Colonic mucosa (tissue), 4 donors: ENCODE measurements around the gene EDARADD. TPM values are rescaled to one million over a fixed set of nuclear protein-coding genes. Genes with fewer than 3 reads are reported as not detected.
A peak's percentile ranks its signal among the peaks of the same experiment; 100 is the strongest.

Experiments
- DNase-seq: peaks from one replicate; pipeline ENCODE4 v3.0.0-alpha.2; 2020
- H3K27ac ChIP-seq: fragments of 200-600 bp; one replicate; pipeline ENCODE4 v1.8.0; 2021
- H3K27me3 ChIP-seq: fragments of 200-600 bp; one replicate; pipeline ENCODE4 v1.8.0; 2021
- H3K36me3 ChIP-seq: fragments of 200-600 bp; one replicate; pipeline ENCODE4 v1.8.0; 2021
- H3K4me1 ChIP-seq: fragments of 200-600 bp; one replicate; pipeline ENCODE4 v1.8.0; 2021; ENCODE audit warnings: mild to moderate bottlenecking
- H3K4me3 ChIP-seq: fragments of 200-600 bp; one replicate; pipeline ENCODE4 v1.8.0; 2021
- H3K9ac ChIP-seq, 2 donors: one replicate each; pipeline ENCODE4 v1.7.0; 2013; ENCODE audit warnings: control low read depth in 2 of 2, low read depth in 2 of 2, low read length in 2 of 2
- H3K9me3 ChIP-seq: fragments of 200-600 bp; one replicate; pipeline ENCODE4 v1.8.0; 2021
- CTCF ChIP-seq: fragments of 200-600 bp; IDR thresholded peaks from one replicate; pipeline ENCODE4 v1.8.0; 2022; ENCODE audit warnings: antibody characterized with exemption, mild to moderate bottlenecking
- intact Hi-C: fragments of 100-400 bp; cut with DNase I; formaldehyde crosslinking; loops from one replicate; pipeline ENCODE4 v1.14.1; 2022
- total RNA-seq, 2 donors: library from RNA; stranded (reverse); fragmentation: NEBNext Ultra II Directional in 1 of 2; extraction: Animal tissue kit (Norgen Biotek cat#: 25700) in 1 of 2; gene quantifications; one replicate each; pipeline ENCODE4 v1.2.1, GENCODE V29; 2021
- donor health status: healthy.
- donor health status: DM: no; HTN: no; CAD: no.
- donor health status: DM: no; HTN: no; CAD: no.

Gene EDARADD
- total RNA-seq, 2 donors from 2014 or later, result 0.17 to 0.27 TPM

- Histone ChIP-seq H3K27ac (no peak overlapping the region), H3K9ac (no peak overlapping the region), H3K9me3 (no peaks in the 10 kb centered on the region), H3K4me1 (no peaks in the 10 kb centered on the region), H3K4me3 (no peak overlapping the region), H3K27me3 (no peaks in the 10 kb centered on the region), H3K36me3 (no peaks in the 10 kb centered on the region)
- TF ChIP-seq CTCF, result no peak
- no peak for DNase-seq
- intact Hi-C loops, result no loop called here
Observed at GRCh38 chr1:236438614-236439013, 44.5 kb downstream of the EDARADD start.

- intact Hi-C loops, result no loop called here
- H3K4me1 ChIP-seq, result no peaks in the 10 kb centered on the region
- DNase-seq, result no peak
- no peaks in the 10 kb centered on the region for H3K27me3 ChIP-seq
- TF ChIP-seq CTCF, result no peak
- H3K4me3 ChIP-seq, result no peak overlapping the region
- H3K27ac ChIP-seq, result no peak overlapping the region
- no peaks in the 10 kb centered on the region for H3K9me3 ChIP-seq
- H3K9ac ChIP-seq, result no peak overlapping the region
- no peaks in the 10 kb centered on the region for H3K36me3 ChIP-seq
Observed at GRCh38 chr1:236440373-236440772, 46.3 kb downstream of the EDARADD start.

- H3K9ac ChIP-seq, result no peak overlapping the region
- no peak for TF ChIP-seq CTCF
- H3K4me1 ChIP-seq, result no peaks in the 10 kb centered on the region
- H3K36me3 ChIP-seq, result no peaks in the 10 kb centered on the region
- no peaks in the 10 kb centered on the region for H3K9me3 ChIP-seq
- intact Hi-C loops, result no loop called here
- no peak overlapping the region for H3K27ac ChIP-seq
- DNase-seq, result no peak
- no peaks in the 10 kb centered on the region for H3K27me3 ChIP-seq
- no peak overlapping the region for H3K4me3 ChIP-seq
Observed at GRCh38 chr1:236450779-236451178, 56.7 kb downstream of the EDARADD start.

- H3K36me3 ChIP-seq, result no peaks in the 10 kb centered on the region
- H3K27me3 ChIP-seq, result no peaks in the 10 kb centered on the region
- peak; percentile 37 for DNase-seq
- intact Hi-C loops, result loop anchor here (2.0 kb wide), 1 partner anchor 343 kb away; no protein-coding TSS in a partner anchor
- no peaks in the 10 kb centered on the region for H3K9me3 ChIP-seq
- H3K4me3 ChIP-seq, result no peak overlapping the region
- no peak overlapping the region for H3K27ac ChIP-seq
- H3K9ac ChIP-seq, result no peak overlapping the region
- H3K4me1 ChIP-seq, result no peaks in the 10 kb centered on the region
- TF ChIP-seq CTCF, result peak; percentile 57
Observed at GRCh38 chr1:236451796-236452373, 57.8 kb downstream of the EDARADD start.

- intact Hi-C loops, result no loop called here
- Histone ChIP-seq H3K27ac (no peak overlapping the region), H3K36me3 (no peaks in the 10 kb centered on the region), H3K9me3 (no peaks in the 10 kb centered on the region), H3K4me1 (no peaks in the 10 kb centered on the region), H3K9ac (no peak overlapping the region), H3K4me3 (no peak overlapping the region), H3K27me3 (no peaks in the 10 kb centered on the region)
- no peak for DNase-seq
- TF ChIP-seq CTCF, result no peak
Observed at GRCh38 chr1:236455243-236455642, 61.2 kb downstream of the EDARADD start.
